HG03565 (cell line): ENCODE measurements around the gene MORF4L1.
A peak's percentile ranks its signal among the peaks of the same experiment; 100 is the strongest.
"Not testable (repeated sequence)": the region's sequence is repeated elsewhere in the genome, so short reads cannot be mapped to it uniquely, and the experiment has no call there.

Experiments used
- ATAC-seq: cut with Tn5 transposase; IDR thresholded peaks from one replicate; pipeline ENCODE4 v1.9.1; 2021; ENCODE audit warnings: mild to moderate bottlenecking, moderate library complexity; ENCODE audit not compliant: unreplicated experiment

The MORF4L1 gene

DNA sequence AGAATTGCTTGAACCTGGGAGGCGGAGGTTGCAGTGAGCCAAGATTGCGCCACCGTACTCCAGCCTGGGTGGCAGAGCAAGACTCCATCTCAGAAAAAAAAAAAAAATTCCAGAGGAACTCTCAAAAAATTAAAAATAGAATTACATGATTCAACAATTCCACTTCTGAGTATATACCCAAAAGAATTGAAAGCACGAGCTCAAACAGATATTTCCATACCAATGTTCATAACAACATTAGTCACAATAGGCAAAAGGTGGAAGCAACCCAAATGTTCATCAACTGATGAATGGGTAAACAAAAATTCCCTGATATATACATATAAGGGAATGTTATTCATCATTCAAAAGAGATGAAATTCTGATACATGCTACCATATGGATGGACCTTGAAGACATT, 16.9 kb upstream of the MORF4L1 start:
- ATAC-seq = no peak

DNA sequence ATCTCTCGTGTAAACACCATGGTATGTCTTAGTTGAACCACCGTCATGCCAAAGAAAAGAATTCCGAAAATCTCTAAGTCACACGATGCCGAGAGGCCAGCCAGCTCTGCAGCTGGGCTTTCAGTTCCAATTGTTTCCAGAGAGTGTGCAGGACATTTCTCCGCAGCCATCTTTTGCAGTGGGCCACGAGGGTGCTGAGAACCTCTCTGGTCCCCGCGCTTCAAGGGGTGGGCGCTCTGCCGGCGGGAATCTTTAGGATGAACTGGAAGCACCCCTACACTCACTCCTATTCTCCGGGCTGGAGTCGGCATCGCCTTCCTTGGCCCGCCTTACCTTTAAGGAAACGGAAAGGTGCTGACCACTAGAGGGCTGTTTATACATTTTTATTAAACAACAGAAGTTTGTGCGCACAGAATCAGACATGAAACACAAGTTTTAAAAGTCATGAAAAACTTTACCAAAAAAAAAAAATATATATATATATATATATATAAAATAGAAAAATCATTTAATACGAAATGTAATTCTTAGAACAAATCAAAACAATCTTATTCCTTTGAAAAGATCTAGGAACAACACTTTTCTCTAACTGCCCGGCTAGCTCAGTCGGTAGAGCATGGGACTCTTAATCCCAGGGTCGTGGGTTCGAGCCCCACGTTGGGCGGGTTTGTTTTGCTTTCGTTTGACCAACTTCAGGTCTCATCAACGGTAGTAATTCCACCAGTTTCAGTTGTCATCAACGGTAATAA, 12.5 kb upstream of the MORF4L1 start:
- ATAC-seq = peak; percentile 69

DNA sequence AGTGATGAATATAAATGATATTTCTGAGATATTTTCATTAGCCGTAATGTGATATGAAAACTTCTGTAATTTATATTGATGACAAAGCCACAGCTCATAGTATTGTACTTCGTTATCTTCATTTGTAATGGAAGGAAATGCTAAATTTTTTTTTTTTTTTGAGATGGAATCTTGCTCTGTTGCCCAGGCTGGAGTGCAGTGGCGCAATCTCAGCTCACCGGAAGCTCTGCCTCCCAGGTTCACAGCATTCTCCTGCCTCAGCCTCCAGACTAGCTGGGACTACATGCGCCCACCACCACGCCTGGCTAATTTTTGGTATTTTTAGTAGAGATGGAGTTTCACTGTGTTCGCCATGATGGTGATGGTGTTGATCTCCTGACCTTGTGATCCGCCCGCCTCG, 7.1 kb upstream of the MORF4L1 start:
- ATAC-seq = not testable (repeated sequence)

DNA sequence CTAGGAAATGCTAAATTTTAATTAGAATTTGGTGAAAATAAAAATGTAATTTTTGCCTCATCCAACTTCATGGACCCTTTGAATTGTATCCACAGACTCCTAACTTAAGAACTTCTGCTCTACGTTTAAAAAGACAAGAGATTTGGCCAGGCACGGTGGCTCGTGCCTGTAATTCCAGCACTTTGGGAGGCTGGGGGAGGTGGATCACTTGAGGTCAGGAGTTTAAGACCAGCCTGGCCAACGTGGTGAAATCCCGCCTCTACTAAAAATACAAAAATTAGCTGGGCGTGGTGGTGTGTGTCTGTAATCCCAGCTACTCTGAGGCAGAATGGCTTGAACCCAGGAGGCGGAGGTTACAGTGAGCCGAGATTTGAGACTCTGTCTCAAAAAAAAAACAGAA, 6.7 kb upstream of the MORF4L1 start:
- not testable (repeated sequence) for ATAC-seq

DNA sequence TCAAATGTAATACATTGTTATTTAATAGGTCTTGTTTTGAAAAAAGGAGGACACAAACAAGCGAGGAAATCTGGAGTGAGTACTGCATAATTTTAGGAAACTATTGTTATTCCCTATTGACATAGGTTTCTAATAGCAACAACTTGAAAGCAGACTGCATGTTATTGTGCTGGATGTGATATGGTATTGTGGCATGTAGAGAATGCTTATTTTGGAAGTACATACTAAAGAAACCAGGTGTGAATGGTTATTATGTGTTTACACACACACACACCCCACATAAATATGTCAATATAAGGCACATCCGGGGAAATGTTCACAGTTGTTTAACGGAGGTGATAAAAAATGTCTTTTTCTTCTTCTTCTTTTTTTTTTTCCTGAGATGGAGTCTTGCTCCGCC, 5.9 kb upstream of the MORF4L1 start:
- no peak for ATAC-seq

DNA sequence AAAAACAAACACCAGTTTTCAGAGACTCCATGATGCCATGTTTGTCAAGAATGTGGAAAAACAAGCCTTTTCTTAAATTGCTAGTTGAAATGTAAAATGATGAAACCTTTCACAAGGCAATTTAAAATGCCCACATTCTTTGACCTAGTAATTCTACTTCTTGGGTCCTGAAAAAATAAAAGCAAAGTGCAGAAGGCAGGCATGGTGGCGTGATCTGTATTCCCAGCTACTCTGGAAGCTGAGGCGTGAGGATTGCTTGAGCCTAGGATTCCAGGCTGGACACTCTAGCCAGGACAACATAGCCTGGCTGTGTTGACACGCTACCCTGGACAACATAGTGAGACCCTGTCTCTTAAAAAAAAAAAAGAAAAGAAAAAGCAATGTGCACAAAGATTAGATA, 4.3 kb upstream of the MORF4L1 start:
- ATAC-seq = no peak

DNA sequence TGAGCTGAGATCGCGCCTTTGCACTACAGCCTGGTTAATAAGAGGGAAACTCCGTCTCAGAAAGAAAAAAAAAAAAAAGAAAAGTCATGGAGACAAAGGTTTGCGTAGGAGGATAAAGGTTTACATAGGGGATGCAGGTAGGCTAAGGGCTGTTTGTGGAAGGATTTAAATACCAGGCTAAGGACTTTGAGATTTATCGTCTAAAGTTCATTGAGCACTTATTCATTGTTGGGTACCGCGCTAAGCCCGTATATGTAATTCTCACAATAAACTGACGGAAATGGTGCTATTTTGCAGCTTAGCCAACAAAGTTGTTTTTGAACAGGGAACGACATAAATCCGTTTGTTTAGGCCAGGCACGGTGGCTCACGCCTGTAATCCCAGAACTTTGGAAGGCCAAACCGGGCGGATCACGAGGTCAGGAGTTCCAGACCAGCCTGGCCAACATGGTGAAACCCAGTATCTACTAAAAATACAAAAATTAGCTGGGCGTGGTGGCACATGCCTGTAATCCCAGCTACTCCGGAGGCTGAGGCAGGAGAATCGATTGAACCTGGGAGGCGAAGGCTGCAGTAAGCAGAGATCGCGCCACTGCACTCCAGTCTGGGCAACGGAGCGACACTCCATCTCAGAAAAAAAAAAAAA, 1.1 kb upstream of the MORF4L1 start:
- ATAC-seq = not testable (repeated sequence)

DNA sequence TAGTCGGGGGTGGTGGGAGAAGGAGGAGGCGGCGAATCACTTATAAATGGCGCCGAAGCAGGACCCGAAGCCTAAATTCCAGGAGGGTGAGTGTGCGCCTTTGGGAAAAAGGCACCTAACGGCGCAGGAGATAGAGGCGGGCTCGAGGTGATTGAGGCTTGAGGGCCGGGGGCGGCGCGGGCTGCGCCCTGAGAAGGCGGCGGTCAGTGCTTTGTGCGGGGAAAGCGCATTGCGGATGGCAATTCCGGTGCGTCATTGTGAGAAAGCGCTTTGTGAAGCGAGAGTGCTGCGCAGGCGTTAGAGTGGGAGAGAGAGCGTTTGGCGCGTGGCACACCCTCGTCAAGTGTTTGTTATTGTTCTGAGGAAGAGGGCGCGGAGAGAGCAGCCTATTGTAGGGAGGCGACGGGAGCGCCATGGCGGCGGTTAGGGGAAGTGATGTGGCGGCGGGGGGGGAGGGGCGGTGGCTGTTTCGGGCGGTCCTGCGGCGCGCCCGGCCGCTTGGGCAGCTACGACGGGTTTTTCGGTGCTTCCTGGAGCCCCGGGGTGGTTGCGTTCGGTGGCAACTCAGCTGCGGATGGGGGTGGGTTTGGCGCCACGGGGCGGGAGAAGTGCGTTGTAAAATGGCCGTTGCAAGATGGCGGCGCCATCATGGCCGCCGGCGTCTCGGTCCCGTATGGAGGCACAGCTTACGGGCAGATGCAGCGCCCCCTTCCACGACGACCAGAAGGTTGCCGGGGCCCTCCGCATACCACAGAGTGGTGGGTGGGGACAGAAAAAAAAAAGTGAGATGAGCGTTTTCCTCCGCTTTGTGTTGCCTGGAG, 492 bp downstream of the MORF4L1 start:
- peak; percentile 61 for ATAC-seq

DNA sequence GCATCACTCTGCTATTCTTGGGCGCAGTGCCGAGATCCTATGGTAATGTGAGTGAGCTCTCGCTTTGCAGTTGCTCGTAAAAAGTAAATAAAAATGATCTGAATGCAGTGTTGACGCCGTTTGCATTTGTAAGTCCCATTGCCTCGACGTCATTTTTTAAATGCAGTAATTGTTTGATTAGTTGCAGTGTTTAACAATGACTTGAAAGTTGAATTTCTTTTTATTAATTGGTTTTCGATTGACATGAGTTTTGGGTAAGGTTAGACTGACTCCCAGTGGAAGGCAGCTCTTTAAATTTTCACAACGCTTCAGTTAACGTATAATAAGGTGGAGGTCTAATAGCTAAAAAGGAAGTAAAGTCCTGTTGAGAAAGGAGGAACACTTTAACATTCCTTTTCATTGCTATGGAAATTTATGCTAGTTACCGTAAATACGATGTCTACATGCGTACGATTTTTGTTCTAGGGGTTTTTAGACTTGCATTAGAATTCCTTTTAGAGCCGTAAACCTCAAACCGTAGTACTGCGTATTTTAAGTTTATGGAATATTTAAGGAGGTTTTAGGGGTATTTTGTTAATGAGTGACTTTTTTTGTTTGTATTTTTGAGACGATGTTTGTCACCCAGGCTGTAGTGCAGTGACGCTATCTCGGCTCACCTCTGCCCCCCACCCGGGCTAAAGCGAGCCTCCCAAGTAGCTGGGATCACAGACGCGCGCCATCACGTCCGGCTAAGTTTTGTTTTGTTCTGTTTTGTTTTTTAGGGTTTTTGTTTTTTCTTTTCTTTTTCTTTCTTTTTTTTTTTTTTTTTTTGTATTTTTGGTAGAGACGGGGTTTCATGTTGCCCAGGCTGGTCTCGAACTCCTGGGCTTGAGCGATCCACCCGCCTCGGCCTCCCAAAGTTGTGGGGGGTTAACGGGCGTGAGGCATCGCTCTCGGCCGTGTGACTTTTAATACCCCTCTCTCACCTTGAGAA, 1.4 kb downstream of the MORF4L1 start:
- ATAC-seq = peak; percentile 3

DNA sequence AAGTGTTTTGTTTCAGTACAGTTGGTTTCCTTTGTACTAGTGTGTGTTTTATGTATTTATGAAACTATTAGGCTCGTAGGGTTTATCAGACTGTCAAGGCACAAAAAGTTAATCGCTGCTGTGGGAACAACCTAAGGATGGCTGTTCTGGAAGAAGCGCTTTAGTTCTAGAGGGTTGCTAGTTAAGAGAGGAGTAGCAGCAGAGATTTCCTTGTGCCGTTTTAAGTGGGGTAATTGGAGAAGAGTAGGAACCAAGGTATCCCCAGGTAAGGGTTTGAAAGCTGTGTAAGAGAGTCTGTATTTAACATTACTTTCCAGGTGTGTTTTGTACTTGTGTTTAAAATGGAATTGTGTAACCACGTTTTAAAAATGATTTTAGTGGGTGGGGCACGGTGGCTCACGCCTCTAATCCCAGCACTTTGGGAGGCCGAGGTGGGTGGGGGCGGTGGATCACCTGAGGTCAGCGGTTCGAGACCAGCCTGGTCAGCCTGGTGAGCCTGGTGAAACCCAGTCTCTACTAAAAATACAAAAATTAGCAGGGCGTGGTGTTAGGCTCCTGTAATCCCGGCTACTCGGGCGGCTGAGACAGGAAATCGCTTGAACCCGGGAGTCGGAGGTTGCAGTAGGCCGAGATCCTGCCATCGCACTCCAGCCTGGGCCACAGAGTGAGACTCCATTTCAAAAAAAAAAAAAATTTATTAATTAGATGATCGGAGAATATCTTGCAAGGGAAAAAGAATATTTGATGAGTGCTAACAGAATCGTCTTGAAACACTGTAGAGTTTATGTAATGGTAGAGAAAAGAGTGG, 2.6 kb downstream of the MORF4L1 start:
- no peak for ATAC-seq

DNA sequence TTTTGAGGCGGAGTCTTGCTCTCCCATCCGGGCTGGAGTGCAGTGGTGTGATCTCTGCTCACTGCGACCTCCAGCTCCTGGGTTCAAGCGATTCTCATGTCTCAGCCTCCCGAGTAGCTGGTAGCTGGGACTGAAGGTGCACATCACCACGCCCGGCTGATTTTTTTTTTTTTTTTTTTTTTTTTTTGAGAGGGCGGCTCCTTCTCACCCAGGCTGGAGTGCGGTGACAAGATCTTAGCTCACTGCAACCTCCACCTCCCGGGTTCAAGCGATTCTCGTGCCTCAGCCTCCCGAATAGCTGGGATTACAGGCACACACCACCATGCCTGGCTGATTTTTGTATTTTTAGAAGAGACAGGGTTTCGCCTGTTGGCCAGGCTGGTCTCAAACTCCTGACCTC, 4.3 kb downstream of the MORF4L1 start:
- ATAC-seq = not testable (repeated sequence)

DNA sequence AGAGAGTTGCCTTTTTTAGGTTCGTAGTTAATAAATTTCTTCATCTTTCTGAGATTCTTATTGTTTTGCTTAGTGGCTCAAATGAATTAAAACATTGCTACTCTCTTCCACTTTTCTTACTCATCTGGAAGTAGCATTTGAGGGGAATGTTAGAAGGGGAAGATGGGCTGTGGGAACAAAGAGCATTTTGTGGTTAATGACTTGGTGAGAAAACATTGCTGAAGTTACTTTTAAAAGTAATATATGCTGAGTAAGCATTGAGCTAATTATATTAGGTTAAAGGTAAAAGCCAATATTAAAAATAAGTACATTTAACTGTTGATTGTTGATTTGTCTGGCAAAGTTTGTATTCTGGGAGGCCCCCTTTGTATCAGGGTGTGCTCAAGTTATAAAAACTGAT, 5.7 kb downstream of the MORF4L1 start:
- no peak for ATAC-seq

DNA sequence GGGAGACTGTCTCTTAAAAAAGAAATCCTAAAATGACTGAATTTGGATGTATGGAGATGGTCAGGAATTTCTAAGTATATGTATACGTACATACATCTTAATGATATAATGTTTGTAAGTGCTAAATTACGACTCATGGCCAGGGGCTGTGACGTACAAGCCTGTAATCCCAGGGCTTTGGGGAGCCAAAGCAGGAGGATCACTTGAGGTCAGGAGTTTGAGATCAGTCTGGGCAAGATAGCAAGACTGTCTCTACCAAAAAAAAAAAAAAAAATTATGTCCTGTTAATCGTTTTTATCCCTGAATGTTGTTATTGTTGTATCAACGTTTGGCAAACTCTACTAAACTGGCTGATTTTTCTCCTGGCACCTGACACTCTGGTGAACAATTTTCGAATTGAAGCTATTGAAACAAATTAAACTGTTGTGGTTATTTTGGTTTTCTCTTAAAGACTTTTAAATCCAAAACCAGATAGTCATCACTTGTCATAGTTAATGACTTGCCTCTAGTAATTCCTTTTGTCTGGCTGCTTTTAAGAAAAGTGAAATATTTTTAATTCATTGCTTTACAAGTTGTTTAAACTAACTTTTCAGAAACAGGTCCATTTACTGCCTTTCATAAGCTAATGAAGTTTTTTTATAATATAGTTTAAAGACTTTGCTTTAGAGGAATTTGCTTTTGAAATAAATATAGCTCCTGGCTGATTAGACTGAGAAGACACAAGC, 7.0 kb downstream of the MORF4L1 start:
- ATAC-seq = no peak

DNA sequence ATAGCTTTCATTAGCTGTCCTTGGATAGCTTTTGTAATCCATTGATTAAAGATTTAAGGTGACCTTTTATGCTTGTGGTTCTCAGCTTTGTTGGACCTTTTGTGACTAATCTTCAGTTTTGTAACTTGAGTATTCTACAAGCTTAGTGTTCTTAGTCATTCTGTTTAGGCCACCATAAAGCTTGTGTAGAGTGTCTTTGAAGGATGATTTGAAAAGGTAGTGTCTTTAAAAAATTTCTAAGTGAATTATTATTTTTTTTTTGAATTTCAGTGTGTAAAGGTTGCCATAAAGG, 7.5 kb downstream of the MORF4L1 start:
- ATAC-seq = no peak

DNA sequence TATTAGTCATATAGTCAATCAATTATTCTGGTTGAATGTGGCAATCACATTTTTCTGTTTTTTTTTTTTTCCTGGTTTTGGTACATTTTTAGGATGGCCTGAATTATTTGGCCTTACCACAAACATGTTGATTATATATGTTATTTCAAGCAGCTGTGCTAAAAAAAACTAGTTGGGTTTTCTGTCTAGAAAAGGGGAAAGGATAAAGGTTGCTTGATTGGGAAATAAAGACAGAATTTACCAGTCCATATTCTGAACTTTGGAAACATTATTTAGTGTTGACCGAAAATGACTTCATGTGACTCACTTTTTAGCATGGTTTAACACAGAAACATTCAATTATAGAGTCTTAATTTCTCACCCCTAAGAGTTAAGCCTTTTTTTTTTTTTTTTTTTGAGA, 8.1 kb downstream of the MORF4L1 start:
- ATAC-seq = no peak

DNA sequence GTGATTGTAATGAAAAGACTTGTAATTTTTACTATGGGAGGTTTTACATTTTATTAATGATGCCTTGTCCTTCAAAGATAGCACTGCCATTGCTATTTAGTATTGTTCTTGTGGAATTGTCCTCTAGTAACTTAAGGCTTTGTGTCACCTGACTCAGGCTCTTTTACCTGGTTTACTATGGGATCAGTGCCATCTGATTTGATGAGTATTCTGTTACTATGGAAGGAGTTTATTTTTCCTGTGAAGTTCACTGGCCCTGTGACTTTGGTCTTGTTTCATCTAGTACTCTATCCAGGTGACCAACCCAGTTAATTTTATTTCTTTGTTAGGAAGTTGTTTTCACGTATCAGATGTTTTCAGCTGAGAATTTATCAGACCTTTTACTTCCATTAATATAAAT, 9.0 kb downstream of the MORF4L1 start:
- no peak for ATAC-seq

DNA sequence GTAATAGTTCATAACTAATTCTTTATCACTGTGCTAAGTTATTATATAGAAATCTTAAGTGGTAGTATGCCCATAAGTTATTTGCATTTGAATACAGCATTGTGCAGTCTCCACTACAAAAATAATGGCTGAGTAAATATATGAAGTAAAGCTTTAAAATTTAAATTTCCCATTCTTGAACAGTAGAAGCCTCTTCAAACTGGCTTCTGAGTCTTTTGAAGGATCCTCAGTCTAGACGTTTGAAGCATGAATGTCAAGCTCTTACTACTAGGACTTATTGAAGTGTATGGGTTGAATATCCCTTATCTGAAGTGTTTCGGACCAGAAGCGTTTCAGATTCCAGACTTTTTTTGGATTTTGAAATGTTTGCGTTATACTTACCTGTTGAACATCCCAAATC, 16.3 kb downstream of the MORF4L1 start:
- ATAC-seq = no peak

DNA sequence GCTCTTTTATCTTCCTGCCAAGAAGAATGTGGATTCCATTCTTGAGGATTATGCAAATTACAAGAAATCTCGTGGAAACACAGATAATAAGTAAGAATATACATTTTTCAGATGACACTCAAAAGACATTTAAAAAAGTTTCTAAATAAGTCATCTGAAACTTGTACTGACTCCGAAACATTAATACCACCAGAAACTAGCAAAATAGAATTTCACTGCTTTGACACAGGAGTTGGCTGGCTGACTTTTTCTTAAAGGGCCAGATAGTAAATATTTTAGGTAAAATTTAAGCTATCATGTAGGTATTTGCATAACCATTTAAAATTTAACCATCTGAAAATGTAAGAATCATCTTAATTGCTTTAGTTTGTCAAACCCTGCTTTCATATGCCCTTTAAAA, 20.8 kb downstream of the MORF4L1 start:
- ATAC-seq = no peak

DNA sequence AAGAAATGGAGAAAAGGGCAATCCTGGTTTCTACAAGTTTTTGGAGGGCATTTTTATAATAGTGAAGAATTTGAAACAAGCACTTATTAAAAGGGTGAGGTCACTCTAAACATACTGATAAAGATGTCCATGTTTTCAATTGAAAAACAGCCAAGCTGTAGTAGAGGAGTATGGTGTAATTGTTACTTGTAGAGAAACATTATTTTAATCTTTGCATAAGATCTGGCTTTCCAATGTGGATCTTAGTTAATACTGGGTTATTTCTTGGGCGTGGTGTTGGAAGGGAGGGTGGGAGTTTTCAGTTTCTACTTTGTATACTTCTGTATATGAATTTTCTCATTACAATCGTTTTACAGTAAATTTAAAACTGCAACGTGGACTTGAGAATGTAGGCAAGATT, 22.8 kb downstream of the MORF4L1 start:
- no peak for ATAC-seq
